Fibroblast of mammary gland (primary cell): Measurements from ENCODE around the gene TAGLN.

ENCODE experiments used
- DNase-seq: peaks from one replicate; pipeline ENCODE4 v3.0.0-alpha.2; 2010; ENCODE audit warnings: low read depth
- H3K4me3 ChIP-seq: 2 replicates; pipeline ENCODE4 v1.5.1; 2011; ENCODE audit warnings: low read depth, mild to moderate bottlenecking, low read length, moderate library complexity; ENCODE audit not compliant: control insufficient read depth
- TF ChIP-seq, protein P1 (sequence below): conservative IDR thresholded peaks from 2 replicates; pipeline ENCODE4 v1.5.1; 2011; ENCODE audit warnings: low read depth, low read length, inconsistent platforms; ENCODE audit not compliant: control insufficient read depth, insufficient read depth

TAGLN gene

DNA sequence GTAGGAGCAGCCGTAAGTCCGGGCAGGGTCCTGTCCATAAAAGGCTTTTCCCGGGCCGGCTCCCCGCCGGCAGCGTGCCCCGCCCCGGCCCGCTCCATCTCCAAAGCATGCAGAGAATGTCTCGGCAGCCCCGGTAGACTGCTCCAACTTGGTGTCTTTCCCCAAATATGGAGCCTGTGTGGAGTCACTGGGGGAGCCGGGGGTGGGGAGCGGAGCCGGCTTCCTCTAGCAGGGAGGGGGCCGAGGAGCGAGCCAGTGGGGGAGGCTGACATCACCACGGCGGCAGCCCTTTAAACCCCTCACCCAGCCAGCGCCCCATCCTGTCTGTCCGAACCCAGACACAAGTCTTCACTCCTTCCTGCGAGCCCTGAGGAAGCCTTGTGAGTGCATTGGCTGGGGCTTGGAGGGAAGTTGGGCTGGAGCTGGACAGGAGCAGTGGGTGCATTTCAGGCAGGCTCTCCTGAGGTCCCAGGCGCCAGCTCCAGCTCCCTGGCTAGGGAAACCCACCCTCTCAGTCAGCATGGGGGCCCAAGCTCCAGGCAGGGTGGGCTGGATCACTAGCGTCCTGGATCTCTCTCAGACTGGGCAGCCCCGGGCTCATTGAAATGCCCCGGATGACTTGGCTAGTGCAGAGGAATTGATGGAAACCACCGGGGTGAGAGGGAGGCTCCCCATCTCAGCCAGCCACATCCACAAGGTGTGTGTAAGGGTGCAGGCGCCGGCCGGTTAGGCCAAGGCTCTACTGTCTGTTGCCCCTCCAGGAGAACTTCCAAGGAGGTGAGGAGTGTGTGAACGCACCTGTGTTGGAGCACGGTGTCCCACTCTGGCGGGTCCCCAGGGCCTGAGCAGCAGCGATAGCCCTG, at the start of gene TAGLN:
Gene TAGLN, plus strand, starts transcription at position 318 of the 863 bp plus-strand sequence. CDS start 3,644 bp downstream, outside the sequence.
- peak within 1 kb of the TSS; percentile 50 for H3K4me3 ChIP-seq
- TF ChIP-seq, protein P1, sequence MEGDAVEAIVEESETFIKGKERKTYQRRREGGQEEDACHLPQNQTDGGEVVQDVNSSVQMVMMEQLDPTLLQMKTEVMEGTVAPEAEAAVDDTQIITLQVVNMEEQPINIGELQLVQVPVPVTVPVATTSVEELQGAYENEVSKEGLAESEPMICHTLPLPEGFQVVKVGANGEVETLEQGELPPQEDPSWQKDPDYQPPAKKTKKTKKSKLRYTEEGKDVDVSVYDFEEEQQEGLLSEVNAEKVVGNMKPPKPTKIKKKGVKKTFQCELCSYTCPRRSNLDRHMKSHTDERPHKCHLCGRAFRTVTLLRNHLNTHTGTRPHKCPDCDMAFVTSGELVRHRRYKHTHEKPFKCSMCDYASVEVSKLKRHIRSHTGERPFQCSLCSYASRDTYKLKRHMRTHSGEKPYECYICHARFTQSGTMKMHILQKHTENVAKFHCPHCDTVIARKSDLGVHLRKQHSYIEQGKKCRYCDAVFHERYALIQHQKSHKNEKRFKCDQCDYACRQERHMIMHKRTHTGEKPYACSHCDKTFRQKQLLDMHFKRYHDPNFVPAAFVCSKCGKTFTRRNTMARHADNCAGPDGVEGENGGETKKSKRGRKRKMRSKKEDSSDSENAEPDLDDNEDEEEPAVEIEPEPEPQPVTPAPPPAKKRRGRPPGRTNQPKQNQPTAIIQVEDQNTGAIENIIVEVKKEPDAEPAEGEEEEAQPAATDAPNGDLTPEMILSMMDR = no peak
- peak; percentile 72 for DNase-seq

DNA sequence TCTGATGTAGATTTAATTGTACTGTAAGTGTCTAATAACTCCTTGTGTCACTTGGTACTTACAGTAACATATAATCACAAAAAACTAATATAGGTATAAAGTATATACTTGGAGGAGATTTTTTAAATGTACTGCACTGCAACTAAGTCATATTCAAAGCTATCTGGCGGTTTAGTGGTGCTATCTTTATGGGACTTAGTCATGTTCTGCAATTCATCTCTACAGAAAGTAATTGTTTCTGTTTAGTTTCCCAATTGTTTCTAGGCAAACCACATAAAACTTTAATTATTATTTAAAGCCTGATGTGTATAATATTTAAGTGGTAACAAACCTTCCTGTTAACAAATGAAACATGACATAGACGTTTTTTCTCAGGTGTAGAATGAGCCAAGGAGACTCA, 47.1 kb upstream of the TAGLN start:
- TF ChIP-seq, protein P1 = no peak
- no peak for DNase-seq
- H3K4me3 ChIP-seq = no peak overlapping the region

DNA sequence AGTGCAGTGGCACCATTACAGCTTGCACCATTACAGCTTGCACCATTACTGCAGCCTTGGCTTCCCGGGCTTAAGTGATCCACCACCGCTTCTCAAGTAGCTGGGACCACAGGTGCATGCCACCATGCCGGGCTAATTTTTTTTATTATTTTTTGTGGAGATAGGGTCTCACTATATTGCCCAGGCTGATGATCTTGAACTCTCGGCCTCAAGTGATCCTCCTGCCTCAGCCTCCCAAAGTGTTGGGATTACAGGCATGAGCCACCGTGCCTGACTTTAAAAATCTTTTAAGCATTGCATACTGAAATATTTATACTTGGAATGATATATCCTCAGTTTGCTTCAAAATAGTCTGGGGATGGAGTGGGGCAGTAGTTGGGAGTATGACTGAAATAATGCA, 44.7 kb upstream of the TAGLN start:
- H3K4me3 ChIP-seq = no peak overlapping the region
- no peak for DNase-seq
- TF ChIP-seq, protein P1 = no peak

DNA sequence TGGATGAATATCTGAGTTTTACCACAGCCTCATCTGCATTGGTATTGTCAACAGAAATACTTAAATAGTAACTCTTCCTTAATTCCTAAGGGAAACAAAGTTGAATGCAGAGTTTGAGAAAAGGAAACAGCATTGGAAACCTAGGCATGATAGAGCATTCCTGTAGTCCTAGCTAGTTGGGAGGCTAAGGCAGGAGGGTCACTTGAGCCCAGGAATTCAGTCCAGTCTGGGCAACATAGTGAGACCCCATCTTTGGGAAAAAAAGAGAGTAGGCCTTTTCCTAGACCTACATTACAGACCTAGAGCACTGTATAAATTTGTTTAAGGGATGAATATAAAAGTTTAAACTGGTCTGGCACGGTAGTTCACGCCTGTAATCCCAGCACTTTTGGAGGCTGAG, 41.7 kb upstream of the TAGLN start:
- DNase-seq = no peak
- TF ChIP-seq, protein P1 = no peak
- no peak overlapping the region for H3K4me3 ChIP-seq

DNA sequence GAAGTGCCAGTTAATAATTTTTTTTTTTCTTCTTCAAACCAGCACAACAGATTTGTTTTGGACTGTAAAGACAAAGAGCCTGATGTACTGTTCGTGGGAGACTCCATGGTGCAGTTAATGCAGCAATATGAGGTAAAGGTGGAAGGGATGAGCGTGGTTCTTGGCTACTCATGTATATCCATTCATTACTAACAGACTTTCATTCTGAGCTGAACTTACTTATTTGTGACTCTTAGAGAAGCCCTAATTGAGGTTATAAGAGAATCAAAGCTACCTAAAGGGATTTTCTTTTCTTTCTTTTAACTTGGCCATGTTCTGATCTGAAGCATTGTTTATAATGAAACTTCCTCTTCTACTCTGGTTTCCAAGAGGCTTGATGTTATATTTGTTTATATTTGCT, 39.3 kb upstream of the TAGLN start:
- no peak for DNase-seq
- H3K4me3 ChIP-seq = no peak overlapping the region
- TF ChIP-seq, protein P1 = no peak

DNA sequence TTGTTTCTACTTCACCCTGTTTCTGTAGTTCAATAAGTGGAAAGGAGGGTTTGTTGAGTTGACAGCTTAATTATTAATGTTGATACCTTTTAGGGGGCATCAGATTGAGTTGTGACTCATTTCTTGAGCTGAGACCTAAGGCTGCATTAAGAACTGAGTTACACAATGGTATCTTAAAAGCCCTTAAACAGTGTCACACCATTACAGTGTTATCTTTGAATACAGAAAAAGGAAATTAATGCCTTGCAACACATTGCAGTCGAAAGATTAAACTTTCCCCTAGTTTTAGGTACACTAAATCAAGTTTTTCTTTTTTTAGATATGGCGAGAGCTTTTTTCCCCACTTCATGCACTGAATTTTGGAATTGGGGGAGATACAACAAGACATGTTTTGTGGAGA, 38.3 kb upstream of the TAGLN start:
- TF ChIP-seq, protein P1 = no peak
- no peak for DNase-seq
- H3K4me3 ChIP-seq = no peak overlapping the region
